K562 (cell line): Measurements from ENCODE around the gene AIFM3. TPM values are rescaled to one million over a fixed set of nuclear protein-coding genes. Genes with fewer than 3 reads are reported as not detected.

ENCODE experiments used
- BCL6 ChIP-seq: fragments of 250-450 bp; sonication (Bioruptor Pico); IDR thresholded peaks from 2 replicates; pipeline ENCODE4 v1.4.0; 2020
- BHLHE40 ChIP-seq: IDR thresholded peaks from 2 replicates; pipeline ENCODE4 v1.6.1; 2011; ENCODE audit warnings: low read length, improper control_type of control experiment
- CHCHD3 ChIP-seq: fragments of 250-450 bp; sonication (Bioruptor Pico); IDR thresholded peaks from 2 replicates; pipeline ENCODE4 v2.1.2; 2022; ENCODE audit warnings: mild to moderate bottlenecking
- COPS2 ChIP-seq: fragments of 450-650 bp; conservative IDR thresholded peaks from 2 replicates; pipeline ENCODE4 v1.6.1; 2016; ENCODE audit warnings: mild to moderate bottlenecking, moderate library complexity
- CXXC5 ChIP-seq: fragments of 250-450 bp; sonication (Bioruptor Pico); IDR thresholded peaks from 2 replicates; pipeline ENCODE4 v1.8.0; 2022; ENCODE audit warnings: inconsistent platforms, mild to moderate bottlenecking, moderate library complexity
- KAT7 ChIP-seq: sonication (generic); formaldehyde crosslinking; IDR thresholded peaks from 2 replicates; pipeline ENCODE4 v1.8.0; 2022; ENCODE audit warnings: missing genetic modification reagents, mild to moderate bottlenecking, borderline replicate concordance
- NR1H2 ChIP-seq: sonication (generic); formaldehyde crosslinking; IDR thresholded peaks from 2 replicates; pipeline ENCODE4 v1.4.0; 2020; ENCODE audit warnings: mild to moderate bottlenecking, missing genetic modification reagents
- PBX2 ChIP-seq, 2 experiments: IDR thresholded peaks in 1 of 2; conservative IDR thresholded peaks in 1 of 2; 2 replicates each; pipeline ENCODE4 v1.6.1; 2016; ENCODE audit warnings: low read depth in 2 of 2, mild to moderate bottlenecking in 1 of 2, missing compliant biosample characterization in 1 of 2, missing genetic modification characterization in 1 of 2, moderate library complexity in 1 of 2
- RBM34 ChIP-seq: fragments of 200-400 bp; formaldehyde crosslinking; IDR thresholded peaks from 2 replicates; pipeline ENCODE4 v1.6.1; 2018; ENCODE audit warnings: low read length, borderline replicate concordance; ENCODE audit not compliant: insufficient read depth
- SMAD2 ChIP-seq: fragments of 150-350 bp; IDR thresholded peaks from 2 replicates; pipeline ENCODE4 v1.6.1; 2014; ENCODE audit warnings: low read depth, mild to moderate bottlenecking, low read length
- SOX6 ChIP-seq: fragments of 450-650 bp; IDR thresholded peaks from 2 replicates; pipeline ENCODE4 v1.6.1; 2014; ENCODE audit warnings: mild to moderate bottlenecking
- TEAD1 ChIP-seq, 2 experiments: fragments of 450-650 bp in 1 of 2; sonication (generic) in 1 of 2; formaldehyde crosslinking; IDR thresholded peaks; 2 replicates each; pipeline versions ENCODE4 v1.4.0 to v1.8.0; 2020 to 2022; ENCODE audit warnings: mild to moderate bottlenecking in 2 of 2, missing genetic modification reagents in 1 of 2
- TOE1 ChIP-seq, 2 experiments: fragments of 450-650 bp in 1 of 2; sonication (generic) in 1 of 2; formaldehyde crosslinking in 1 of 2; IDR thresholded peaks; 2 replicates each; pipeline versions ENCODE4 v1.7.1 to v1.8.0; 2016 to 2022; ENCODE audit warnings: borderline replicate concordance in 2 of 2, mild to moderate bottlenecking in 2 of 2, antibody characterized with exemption in 1 of 2, inconsistent platforms in 1 of 2, low read depth in 1 of 2, missing genetic modification reagents in 1 of 2, moderate library complexity in 1 of 2
- ZBTB43 ChIP-seq: sonication (generic); formaldehyde crosslinking; IDR thresholded peaks from 2 replicates; pipeline ENCODE4 v1.8.0; 2023; ENCODE audit warnings: mild to moderate bottlenecking, missing genetic modification reagents
- ZNF224 ChIP-seq: sonication (generic); formaldehyde crosslinking; IDR thresholded peaks from 2 replicates; pipeline ENCODE4 v1.8.0; 2022; ENCODE audit warnings: mild to moderate bottlenecking, missing genetic modification reagents
- ZNF280A ChIP-seq: fragments of 450-650 bp; IDR thresholded peaks from 2 replicates; pipeline ENCODE4 v1.6.1; 2018; ENCODE audit warnings: mild to moderate bottlenecking, low read depth; ENCODE audit not compliant: partially characterized antibody
- ZNF584 ChIP-seq: fragments of 200-800 bp; sonication (Bioruptor generic); IDR thresholded peaks from 2 replicates; pipeline ENCODE4 v1.6.1; 2016; ENCODE audit warnings: low read depth, mild to moderate bottlenecking, missing genetic modification characterization, missing compliant biosample characterization
- ZNF639 ChIP-seq, 2 experiments: fragments of 200-800 bp in 1 of 2; sonication (Bioruptor generic) in 1 of 2; sonication (generic) in 1 of 2; formaldehyde crosslinking in 1 of 2; IDR thresholded peaks in 1 of 2; conservative IDR thresholded peaks in 1 of 2; 2 replicates each; pipeline versions ENCODE4 v1.5.0 to v1.6.1; 2016 to 2020; ENCODE audit warnings: missing compliant biosample characterization in 1 of 2, missing genetic modification characterization in 1 of 2, missing genetic modification reagents in 1 of 2
- polyA plus RNA-seq, 8 experiments: library from polyadenylated mRNA; depleted of rRNA in 4 of 8; stranded (reverse) in 5 of 8; unstranded in 3 of 8; fragments of >200 nt; fragmentation: Nextera tagmentation in 2 of 8; fragmentation: Illumina TruSeq in 1 of 8; extraction: Ambion mirVana in 2 of 8; extraction: Trizol in 1 of 8; gene quantifications; 2 replicates each; pipeline versions ENCODE4 v1.2.1 to v1.2.3, GENCODE V29; 2011 to 2014; ENCODE audit warnings: inconsistent platforms in 1 of 8, missing spikeins in 1 of 8
- total RNA-seq, 7 experiments: library from RNA; depleted of rRNA in 6 of 7; stranded (reverse); fragments of >200 nt in 6 of 7; fragmentation: Illumina TruSeq in 2 of 7; extraction: Trizol in 2 of 7; gene quantifications; 2 replicates each; pipeline versions ENCODE4 v1.2.1 to v1.2.3, GENCODE V29; 2011 to 2021; ENCODE audit warnings: low replicate concordance in 1 of 7

AIFM3 gene
- total and polyA plus RNA-seq, 9 of the 15 experiments (the other 6 are each of a cell fraction or from before 2014, with no cell fraction given): 0.03 to 0.20 (median 0.07) TPM; not detected in 1

GRCh38 chr22:21014202-21014725 is 47.2 kb downstream of the AIFM3 start (continued):
- TF ChIP-seq SMAD2 (peak; percentile 98; the same call in 1 of the 2 replicates), TEAD1 (CRISPR knock-in tag; IDR thresholded peaks at IDR 0.05) (no peak), KAT7 (no peak), ZNF224 (CRISPR knock-in tag) (no peak), PBX2 (CRISPR knock-in tag; IDR thresholded peaks at IDR 0.05; ENCODE audit: low read depth) (no peak), PBX2 (tag; conservative IDR thresholded peaks at IDR 0.05; ENCODE audit: low read depth) (no peak), ZBTB43 (no peak), BHLHE40 (peak; percentile 90), SOX6 (no peak), TOE1 (IDR thresholded peaks at IDR 0.05; ENCODE audit: borderline replicate concordance) (no peak), TOE1 (CRISPR knock-in tag; IDR thresholded peaks at IDR 0.05; ENCODE audit: borderline replicate concordance, low read depth) (no peak), NR1H2 (CRISPR knock-in tag) (no peak), COPS2 (no peak), ZNF280A (no peak), ZNF639 (CRISPR knock-in tag; conservative IDR thresholded peaks at IDR 0.05 in 1 of 2, IDR thresholded peaks at IDR 0.05 in 1 of 2) (no peak), CXXC5 (CRISPR knock-in tag) (peak; percentile 99), BCL6 (CRISPR knock-in tag) (no peak), CHCHD3 (no peak), ZNF584 (no peak), RBM34 (no peak)
